A549 (cell line): ENCODE data around the gene EXOSC1.

Experiments
- BHLHE40 ChIP-seq: IDR thresholded peaks from 2 replicates; pipeline ENCODE4 v1.6.1; 2012; ENCODE audit warnings: low read depth, low read length, inconsistent platforms
- KDM1A ChIP-seq: fragments of 200-600 bp; sonication (generic); IDR thresholded peaks from 2 replicates; pipeline ENCODE4 v1.6.1; 2016; ENCODE audit warnings: low read depth, mild to moderate bottlenecking
- POLR2A ChIP-seq: IDR thresholded peaks from 2 replicates; pipeline ENCODE4 v1.6.1; 2012; ENCODE audit warnings: mild to moderate bottlenecking, low read length
- TF ChIP-seq, protein P1 (sequence below): fragments of >200 bp; sonication (Bioruptor Twin); formaldehyde crosslinking; IDR thresholded peaks from 3 replicates; pipeline ENCODE4 v1.5.1; 2016

GRCh38 chr10:97412891-97413304 is 32.9 kb downstream of the EXOSC1 start:
- no peak for TF ChIP-seq POLR2A
- TF ChIP-seq, protein P1, sequence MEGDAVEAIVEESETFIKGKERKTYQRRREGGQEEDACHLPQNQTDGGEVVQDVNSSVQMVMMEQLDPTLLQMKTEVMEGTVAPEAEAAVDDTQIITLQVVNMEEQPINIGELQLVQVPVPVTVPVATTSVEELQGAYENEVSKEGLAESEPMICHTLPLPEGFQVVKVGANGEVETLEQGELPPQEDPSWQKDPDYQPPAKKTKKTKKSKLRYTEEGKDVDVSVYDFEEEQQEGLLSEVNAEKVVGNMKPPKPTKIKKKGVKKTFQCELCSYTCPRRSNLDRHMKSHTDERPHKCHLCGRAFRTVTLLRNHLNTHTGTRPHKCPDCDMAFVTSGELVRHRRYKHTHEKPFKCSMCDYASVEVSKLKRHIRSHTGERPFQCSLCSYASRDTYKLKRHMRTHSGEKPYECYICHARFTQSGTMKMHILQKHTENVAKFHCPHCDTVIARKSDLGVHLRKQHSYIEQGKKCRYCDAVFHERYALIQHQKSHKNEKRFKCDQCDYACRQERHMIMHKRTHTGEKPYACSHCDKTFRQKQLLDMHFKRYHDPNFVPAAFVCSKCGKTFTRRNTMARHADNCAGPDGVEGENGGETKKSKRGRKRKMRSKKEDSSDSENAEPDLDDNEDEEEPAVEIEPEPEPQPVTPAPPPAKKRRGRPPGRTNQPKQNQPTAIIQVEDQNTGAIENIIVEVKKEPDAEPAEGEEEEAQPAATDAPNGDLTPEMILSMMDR = no peak
- TF ChIP-seq BHLHE40 = no peak
- TF ChIP-seq KDM1A = no peak
